H1 (cell line): ENCODE measurements around the gene IL20RB. TPM values are rescaled to one million over a fixed set of nuclear protein-coding genes. Genes with fewer than 3 reads are reported as not detected.

Experiments used
- CTCF ChIA-PET: fragments of 300-600 bp; sonication (Branson Sonifier 250); formaldehyde crosslinking; loops from one replicate; lab custom pipeline; 2021; ENCODE audit not compliant: partially characterized antibody; lab: Charles Lee
- POLR2A ChIA-PET: fragments of 300-600 bp; sonication (Branson Sonifier 250); formaldehyde crosslinking; loops from one replicate; lab custom pipeline; 2021; ENCODE audit warnings: inconsistent platforms; ENCODE audit not compliant: partially characterized antibody; lab: Charles Lee
- DNase-seq, 2 experiments: peaks; one replicate each; pipeline versions ENCODE4 v3.0.0 to v3.0.0-alpha.2; 2010 to 2022; ENCODE audit warnings: low spot score in 2 of 2, low read depth in 1 of 2, mixed read lengths in 1 of 2
- FAIRE-seq: peaks from 2 replicates; lab custom pipeline; 2011; peaks lifted over from hg19 to GRCh38; lab: Jason Lieb, UNC
- H2AFZ ChIP-seq: 2 replicates; pipeline ENCODE4 v1.8.1; 2012; ENCODE audit warnings: low read length, inconsistent platforms
- H2AK5ac ChIP-seq: 2 replicates; pipeline ENCODE4 v1.6.1; 2013; ENCODE audit warnings: low read depth, low read length
- H2BK120ac ChIP-seq: replicated peaks from 2 replicates; pipeline ENCODE3; 2013; ENCODE audit warnings: low read depth, low read length, inconsistent platforms
- H2BK12ac ChIP-seq: 2 replicates; pipeline ENCODE4 v1.6.1; 2013; ENCODE audit warnings: low read depth, low read length
- H2BK15ac ChIP-seq: 2 replicates; pipeline ENCODE4 v1.6.1; 2013; ENCODE audit warnings: low read length
- H2BK20ac ChIP-seq: 2 replicates; pipeline ENCODE4 v1.6.1; 2013; ENCODE audit warnings: low read length
- H2BK5ac ChIP-seq: 2 replicates; pipeline ENCODE4 v1.6.1; 2013; ENCODE audit warnings: low read depth, low read length
- H3K14ac ChIP-seq: 2 replicates; pipeline ENCODE4 v1.6.1; 2013; ENCODE audit warnings: inconsistent platforms; ENCODE audit not compliant: insufficient read length
- H3K18ac ChIP-seq: 2 replicates; pipeline ENCODE4 v1.6.1; 2013; ENCODE audit warnings: low read length; ENCODE audit errors: extremely low read depth
- H3K23ac ChIP-seq: 2 replicates; pipeline ENCODE4 v1.6.1; 2013; ENCODE audit warnings: inconsistent platforms; ENCODE audit not compliant: insufficient read length
- H3K23me2 ChIP-seq: 2 replicates; pipeline ENCODE4 v1.6.1; 2013; ENCODE audit warnings: low read depth, low read length
- H3K27ac ChIP-seq: 2 replicates; pipeline ENCODE4 v1.6.1; 2011; ENCODE audit warnings: low read depth, low read length, inconsistent platforms
- H3K27me3 ChIP-seq, 4 experiments: replicated peaks in 1 of 4; 1 replicate in 1 of 4; 2 replicates in 3 of 4; pipeline versions ENCODE4 v1.6.1 to v1.8.1; 2011 to 2013; ENCODE audit warnings: low read length in 3 of 4, mild to moderate bottlenecking in 3 of 4, inconsistent platforms in 2 of 4, mixed read lengths in 2 of 4, moderate library complexity in 1 of 4; ENCODE audit not compliant: control insufficient read depth in 3 of 4, insufficient read depth in 3 of 4; ENCODE audit errors: extremely low read depth in 1 of 4
- H3K36me3 ChIP-seq, 4 experiments: 2 replicates each; pipeline versions ENCODE4 v1.6.1 to v1.8.1; 2011 to 2013; ENCODE audit warnings: mild to moderate bottlenecking in 4 of 4, low read length in 3 of 4, moderate library complexity in 2 of 4, control low read depth in 1 of 4, inconsistent platforms in 1 of 4; ENCODE audit not compliant: insufficient read depth in 4 of 4, control insufficient read depth in 2 of 4
- H3K4ac ChIP-seq: replicated peaks from 2 replicates; pipeline ENCODE3; 2013; ENCODE audit warnings: low read length, low read depth, mixed read lengths, inconsistent platforms; ENCODE audit not compliant: insufficient read length
- H3K4me1 ChIP-seq, 4 experiments: replicated peaks in 1 of 4; 1 replicate in 1 of 4; 2 replicates in 3 of 4; pipeline versions ENCODE4 v1.6.1 to v1.8.1; 2011 to 2013; ENCODE audit warnings: low read length in 3 of 4, inconsistent platforms in 2 of 4, mixed read lengths in 1 of 4; ENCODE audit not compliant: insufficient read depth in 4 of 4, control insufficient read depth in 3 of 4
- H3K4me2 ChIP-seq, 2 experiments: 2 replicates each; pipeline versions ENCODE4 v1.6.1 to v1.8.1; 2011 to 2013; ENCODE audit warnings: low read depth in 2 of 2, low read length in 2 of 2, control low read depth in 1 of 2, inconsistent platforms in 1 of 2, mild to moderate bottlenecking in 1 of 2; ENCODE audit not compliant: insufficient read depth in 1 of 2
- H3K4me3 ChIP-seq, 4 experiments: fragments of 200-600, 300-600 bp in 1 of 4; sonication (generic), shearing (Covaris generic), sonication (Bioruptor Twin) in 1 of 4; 2 replicates each; pipeline versions ENCODE4 v1.5.1 to v1.8.1; 2011 to 2016; ENCODE audit warnings: low read length in 4 of 4, low read depth in 3 of 4, control low read depth in 2 of 4, inconsistent platforms in 2 of 4, mild to moderate bottlenecking in 2 of 4, mixed read lengths in 1 of 4, moderate library complexity in 1 of 4; ENCODE audit not compliant: insufficient read depth in 2 of 4; ENCODE audit errors: extremely low read depth in 1 of 4
- H3K56ac ChIP-seq: replicated peaks from 2 replicates; pipeline ENCODE3; 2013; ENCODE audit warnings: low read depth, mild to moderate bottlenecking, mixed read lengths, low read length, inconsistent platforms; ENCODE audit not compliant: insufficient read length
- H3K79me1 ChIP-seq: 2 replicates; pipeline ENCODE4 v1.6.1; 2013; ENCODE audit warnings: low read depth, low read length, control low read depth
- H3K79me2 ChIP-seq, 2 experiments: 2 replicates each; pipeline versions ENCODE4 v1.6.1 to v1.8.1; 2012 to 2013; ENCODE audit warnings: low read length in 2 of 2, mild to moderate bottlenecking in 2 of 2, inconsistent platforms in 1 of 2; ENCODE audit not compliant: insufficient read depth in 2 of 2, control insufficient read depth in 1 of 2
- H3K9ac ChIP-seq, 4 experiments: replicated peaks in 1 of 4; 1 replicate in 1 of 4; 2 replicates in 3 of 4; pipeline versions ENCODE4 v1.6.1 to v1.8.1; 2011 to 2013; ENCODE audit warnings: low read depth in 3 of 4, low read length in 3 of 4, control low read depth in 2 of 4, mild to moderate bottlenecking in 2 of 4, moderate library complexity in 2 of 4, inconsistent platforms in 1 of 4; ENCODE audit errors: extremely low read depth in 1 of 4
- H3K9me3 ChIP-seq, 2 experiments: 2 replicates each; pipeline versions ENCODE4 v1.6.1 to v1.8.1; 2012 to 2013; ENCODE audit warnings: mild to moderate bottlenecking in 2 of 2, moderate library complexity in 2 of 2, control low read depth in 1 of 2, inconsistent platforms in 1 of 2, low read depth in 1 of 2, low read length in 1 of 2, mixed read lengths in 1 of 2; ENCODE audit not compliant: insufficient read depth in 2 of 2
- H4K20me1 ChIP-seq, 2 experiments: replicated peaks in 1 of 2; 2 replicates each; pipeline versions ENCODE3 to v1.8.1; 2011 to 2013; ENCODE audit warnings: inconsistent platforms in 2 of 2, low read length in 2 of 2, mild to moderate bottlenecking in 1 of 2; ENCODE audit not compliant: insufficient read depth in 2 of 2, control insufficient read depth in 1 of 2
- H4K5ac ChIP-seq: 2 replicates; pipeline ENCODE4 v1.6.1; 2013; ENCODE audit warnings: low read length, low read depth, mixed read lengths, inconsistent platforms; ENCODE audit not compliant: insufficient read length
- H4K8ac ChIP-seq: 2 replicates; pipeline ENCODE4 v1.8.0; 2013; ENCODE audit warnings: mild to moderate bottlenecking, moderate library complexity, low read length, inconsistent platforms; ENCODE audit not compliant: insufficient read depth; ENCODE audit errors: extremely low read depth
- H4K91ac ChIP-seq: replicated peaks from 2 replicates; pipeline ENCODE3; 2013; ENCODE audit warnings: low read length, mixed read lengths, inconsistent platforms; ENCODE audit not compliant: insufficient read length
- FOSL1 ChIP-seq: IDR thresholded peaks from 2 replicates; pipeline ENCODE4 v1.6.1; 2011; ENCODE audit warnings: mild to moderate bottlenecking, low read depth, low read length, moderate library complexity; ENCODE audit not compliant: insufficient read depth
- GABPA ChIP-seq: IDR thresholded peaks from 2 replicates; pipeline ENCODE4 v1.6.1; 2011; ENCODE audit warnings: mild to moderate bottlenecking, low read length, moderate library complexity, borderline replicate concordance; ENCODE audit not compliant: insufficient read depth
- HDAC6 ChIP-seq: IDR thresholded peaks from one replicate; pipeline ENCODE4 v1.7.1; 2012; ENCODE audit warnings: low read depth, mild to moderate bottlenecking, inconsistent platforms, low read length, moderate library complexity
- JUND ChIP-seq: IDR thresholded peaks from 2 replicates; pipeline ENCODE4 v1.6.1; 2011; ENCODE audit warnings: mild to moderate bottlenecking, improper control_type of control experiment, low read length
- whole genome bisulfite sequencing, 2 experiments: shearing (Covaris generic) in 1 of 2; methylation state at CpG; one replicate each; pipeline versions ENCODE4 v1.1.6 to v1.1.7; 2013 to 2015; ENCODE audit warnings: low lambda C conversion rate in 2 of 2, mixed read lengths in 2 of 2, inconsistent platforms in 1 of 2, low coverage in 1 of 2, missing lambda C conversion rate in 1 of 2; ENCODE audit not compliant: insufficient replicate concordance in 2 of 2, insufficient coverage in 1 of 2, insufficient read length in 1 of 2; ENCODE audit errors: extremely low coverage in 1 of 2, missing lambda C conversion rate in 1 of 2; 5-methylcytosine and 5-hydroxymethylcytosine counted together
- polyA plus RNA-seq, 7 experiments: library from polyadenylated mRNA; depleted of rRNA in 3 of 7; stranded (reverse) in 5 of 7; unstranded in 2 of 7; fragments of >200 nt in 5 of 7; fragments of 200-250 nt in 2 of 7; gene quantifications; 1 replicate in 5 of 7; 2 replicates in 1 of 7; 4 replicates in 1 of 7; pipeline versions ENCODE4 v1.2.1 to v1.2.3, GENCODE V29; 2011 to 2013; ENCODE audit warnings: missing spikeins in 2 of 7, mixed read lengths in 2 of 7
- total RNA-seq: library from RNA; stranded (reverse); fragmentation: NEBNext Ultra II Directional; extraction: Animal tissue kit (Norgen Biotek cat#: 25700); gene quantifications from 2 replicates; pipeline ENCODE4 v1.2.1, GENCODE V29; 2021

IL20RB gene
- total and polyA plus RNA-seq, 2 of the 8 experiments (the other 6 are each of a cell fraction or from before 2014, with no cell fraction given) = 1.6 to 1.8 TPM

DNA sequence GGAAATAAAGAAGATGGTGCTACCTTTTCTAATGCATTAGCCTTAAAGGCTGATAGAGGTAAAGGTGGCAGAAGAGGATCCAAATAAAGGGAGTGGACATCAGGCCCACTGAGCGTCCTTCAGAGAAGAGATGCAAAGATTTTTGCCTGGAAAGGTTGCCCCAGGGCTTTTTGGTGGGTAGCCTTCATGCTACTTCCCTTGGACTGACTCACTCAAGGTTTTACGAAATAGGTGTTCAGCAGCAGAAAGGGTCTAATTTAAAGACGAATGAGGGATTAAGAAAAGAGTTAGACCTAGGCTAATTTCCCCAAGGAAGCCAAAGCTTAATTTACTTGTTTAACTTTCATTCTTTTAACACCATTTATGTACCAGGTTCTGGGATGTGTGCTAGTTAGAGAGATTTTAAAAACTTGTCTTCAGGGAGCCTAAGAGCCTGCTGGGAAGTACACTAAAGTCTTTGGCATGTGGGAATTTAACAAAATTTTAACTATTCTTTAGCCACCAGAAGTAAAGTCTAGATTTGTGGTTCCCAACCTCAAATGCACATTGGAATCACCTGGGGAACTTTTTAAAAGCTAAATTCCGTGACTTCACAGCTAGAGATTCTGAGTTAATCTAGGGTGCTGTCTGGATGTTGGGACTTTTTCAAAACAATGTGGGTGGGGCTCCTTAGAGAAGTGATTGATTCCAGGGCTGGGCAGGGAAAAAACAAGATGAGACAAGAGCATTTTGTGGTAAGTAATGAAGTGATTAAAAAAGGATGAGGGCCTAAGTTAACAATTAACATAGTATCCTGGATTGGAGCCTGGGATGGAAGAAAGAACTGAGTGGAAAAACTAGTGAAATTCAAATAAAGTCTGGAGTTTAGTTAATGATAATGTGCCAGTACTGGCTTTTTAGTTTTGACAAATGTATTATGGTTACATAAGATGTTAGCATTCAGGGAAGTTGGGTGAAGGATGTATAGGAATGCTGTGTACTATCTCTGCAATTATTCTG lies 3.4 kb downstream of the IL20RB start:
- no peaks in the 10 kb centered on the region for H3K4me1 ChIP-seq
- no peaks in the 10 kb centered on the region for H3K9me3 ChIP-seq
- H3K23me2 ChIP-seq = no peaks in the 10 kb centered on the region
- no peak overlapping the region for H2BK15ac ChIP-seq
- no peak overlapping the region for H3K56ac ChIP-seq
- H4K5ac ChIP-seq = no peak overlapping the region
- DNase-seq = no peak
- 82% methylated on average over 4 of the region's 4 CpGs; no CpG with 5 or more reads in 1 of the 2 experiments for WGBS, 2 experiments
- H3K4ac ChIP-seq = no peak overlapping the region
- H3K4me2 ChIP-seq = no peak overlapping the region
- no peaks in the 10 kb centered on the region for H3K27me3 ChIP-seq
- H4K8ac ChIP-seq = no peak overlapping the region
- H2BK20ac ChIP-seq = no peak overlapping the region
- no peak overlapping the region for H2AFZ ChIP-seq
- peak overlapping the region; percentile 17 for H3K23ac ChIP-seq
- H2BK120ac ChIP-seq = no peak overlapping the region
- H4K20me1 ChIP-seq = no peaks in the 10 kb centered on the region
- TF ChIP-seq HDAC6 (no peak), JUND (no peak), FOSL1 (no peak), GABPA (no peak)
- TF ChIP-seq, all 59 proteins: peak for 0
- H3K27ac ChIP-seq = no peak overlapping the region
- no peak overlapping the region for H2BK12ac ChIP-seq
- H3K36me3 ChIP-seq = no peaks in the 10 kb centered on the region
- H3K14ac ChIP-seq = no peak overlapping the region
- no peak overlapping the region for H3K9ac ChIP-seq
- H3K79me1 ChIP-seq = no peaks in the 10 kb centered on the region
- H2AK5ac ChIP-seq = no peak overlapping the region
- ChIA-PET CTCF (no interaction called here), POLR2A (no interaction called here)
- no peak overlapping the region for H3K18ac ChIP-seq
- H3K79me2 ChIP-seq = no peaks in the 10 kb centered on the region
- no peak for FAIRE-seq
- no peak overlapping the region for H3K4me3 ChIP-seq
- no peak overlapping the region for H4K91ac ChIP-seq
- no peak overlapping the region for H2BK5ac ChIP-seq
